Activated T-helper 2 cell treated with anti-CD3 and anti-CD28 coated beads, Interferon-gamma antibody, Interleukin-2, Interleukin-4, amounts not matched to agents 10 μg/mL and 5 μg/mL and 100 μg/mL, durations not matched to agents 14 hours and 24 hours and 36 hours (primary cell): ENCODE results near the gene NPPA. TPM values are rescaled to one million over a fixed set of nuclear protein-coding genes. Genes with fewer than 3 reads are reported as not detected.
"Not testable (repeated sequence)": the region's sequence is repeated elsewhere in the genome, so short reads cannot be mapped to it uniquely, and the experiment has no call there.

ENCODE experiments used
- DNase-seq: peaks from one replicate; pipeline ENCODE4 v3.0.0; 2021; ENCODE audit warnings: low spot score
- H3K27ac Mint-ChIP-seq: one replicate; pipeline ENCODE4 v1.8.0; 2021; ENCODE audit warnings: mixed read lengths
- H3K27me3 Mint-ChIP-seq: one replicate; pipeline ENCODE4 v1.8.0; 2021; ENCODE audit warnings: low read depth, mixed read lengths
- H3K36me3 Mint-ChIP-seq: one replicate; pipeline ENCODE4 v1.8.0; 2021; ENCODE audit warnings: low read depth, mixed read lengths
- H3K4me1 Mint-ChIP-seq: one replicate; pipeline ENCODE4 v1.8.0; 2021; ENCODE audit warnings: low read depth, mixed read lengths
- H3K4me3 Mint-ChIP-seq: one replicate; pipeline ENCODE4 v1.8.0; 2021; ENCODE audit warnings: low read depth, mild to moderate bottlenecking, moderate library complexity, mixed read lengths
- H3K9me3 Mint-ChIP-seq: one replicate; pipeline ENCODE4 v1.8.0; 2021; ENCODE audit warnings: mixed read lengths
- intact Hi-C: fragments of 100-400 bp; cut with micrococcal nuclease; formaldehyde crosslinking; loops from one replicate; pipeline ENCODE4 v1.15.1; 2023
- total RNA-seq: library from RNA; stranded (reverse); gene quantifications from 2 replicates; pipeline ENCODE4 v1.2.3, GENCODE V29; 2022

NPPA gene
- total RNA-seq, 1 donor from 2014 or later = not detected

DNA sequence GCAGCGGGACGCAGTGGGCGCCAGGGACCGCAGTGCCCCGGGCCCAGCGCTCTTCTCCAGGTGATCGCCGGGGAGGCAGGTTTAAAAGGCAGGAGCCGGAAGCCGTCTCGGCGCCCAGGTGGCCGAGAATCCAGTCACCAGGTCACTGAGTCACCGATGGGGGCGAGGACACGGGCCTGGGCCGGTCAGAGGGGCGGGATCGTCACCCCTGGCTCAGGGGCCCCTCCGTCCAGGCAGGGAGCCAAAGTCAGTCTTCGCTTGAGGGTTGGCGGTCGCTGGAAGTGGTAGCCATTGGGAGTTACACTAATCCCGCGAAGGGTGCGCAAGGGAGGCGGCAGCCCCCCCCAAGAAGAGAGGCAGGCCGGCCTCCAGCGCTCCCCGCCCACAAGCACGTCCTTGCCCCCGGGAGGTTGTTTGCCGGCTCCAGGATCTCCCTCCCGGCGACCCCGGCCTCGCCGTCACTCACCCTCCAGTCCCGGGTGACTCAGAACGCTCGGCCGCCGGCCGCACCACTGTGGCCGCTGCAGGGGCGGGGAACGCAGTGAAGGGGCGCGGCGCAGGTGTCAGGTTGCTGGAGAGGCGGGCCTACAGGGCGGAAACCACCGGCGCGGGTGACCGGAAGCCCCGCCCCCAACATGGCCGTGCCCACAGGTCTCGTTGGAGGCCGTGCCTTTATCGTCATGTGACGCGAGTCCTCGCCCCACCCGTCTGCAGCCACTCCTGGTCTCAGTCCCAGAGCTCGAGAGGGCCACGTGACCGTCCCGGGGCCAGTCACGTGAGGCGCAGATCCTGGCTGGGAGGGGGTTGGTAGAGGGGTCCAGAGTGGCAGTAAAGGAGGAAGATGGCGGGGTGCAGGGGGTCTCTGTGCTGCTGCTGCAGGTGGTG is 41.9 kb downstream of the NPPA start, which contains the start of the genes CLCN6 and MTHFR:
Gene CLCN6 (plus strand): TSS at position 770 of the 885 bp plus-strand sequence. CDS start 72 bp downstream, at position 842.
Gene MTHFR (minus strand): TSS at position 543 of the 885 bp plus-strand sequence. CDS start 2,848 bp downstream, outside the sequence.
- Mint-ChIP-seq H3K9me3 (no peaks in the 10 kb centered on the region), H3K4me1 (peaks cover 56% of the 10 kb centered on the region), H3K4me3 (peak within 1 kb of the TSS; percentile 90), H3K27ac (peak within 1 kb of the TSS; percentile 88), H3K27me3 (no peaks in the 10 kb centered on the region), H3K36me3 (peaks cover 41% of the 10 kb centered on the region)
- DNase-seq = peak; percentile 99
- intact Hi-C loops = loop anchor here (5.0 kb wide), 2 partner anchors 102 to 533 kb away; partner anchors contain the start of gene UBIAD1

DNA sequence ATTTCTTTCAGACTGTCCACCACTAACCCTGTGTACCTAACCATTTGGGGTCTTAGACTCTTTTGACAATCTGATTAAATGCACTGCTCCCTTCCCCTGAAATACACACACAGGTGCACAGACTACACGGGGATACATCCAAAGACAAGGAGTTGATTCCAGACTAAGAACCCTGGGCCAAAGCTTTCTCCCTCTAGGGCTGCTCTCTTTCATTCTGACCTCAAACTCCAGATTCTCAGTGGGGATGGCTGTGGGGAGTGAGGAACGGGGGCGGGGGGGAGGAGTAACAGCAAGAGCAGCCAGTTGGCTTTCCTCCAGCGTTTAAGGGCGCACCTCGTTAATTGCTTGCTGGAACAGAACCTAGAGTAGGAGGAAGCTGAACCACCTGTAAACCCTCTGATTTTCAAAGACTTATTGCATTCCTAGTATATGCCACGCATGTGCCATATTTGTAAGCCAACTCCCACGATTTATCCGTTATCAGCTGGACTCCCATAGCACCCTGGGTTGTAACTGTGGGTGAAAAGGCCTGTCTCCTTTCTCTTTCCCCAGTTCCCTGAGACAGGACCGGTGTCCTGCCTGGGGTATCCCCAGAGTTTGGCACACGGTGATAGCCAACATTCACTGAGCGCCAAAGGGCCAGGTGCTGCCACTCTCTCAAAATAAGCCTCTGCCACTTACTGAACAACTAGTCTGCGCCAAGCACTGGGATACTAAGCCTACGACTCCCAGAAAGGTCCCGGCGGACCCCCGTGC is 42.7 kb downstream of the NPPA start:
- H3K27me3 Mint-ChIP-seq = no peaks in the 10 kb centered on the region
- DNase-seq = no peak
- H3K27ac Mint-ChIP-seq = peak overlapping the region; percentile 88
- peaks cover 44% of the 10 kb centered on the region for H3K36me3 Mint-ChIP-seq
- intact Hi-C loops = loop anchor here (5.0 kb wide), 2 partner anchors 102 to 533 kb away; partner anchors contain the start of gene UBIAD1
- H3K4me1 Mint-ChIP-seq = peaks cover 54% of the 10 kb centered on the region
- peak overlapping the region; percentile 90 for H3K4me3 Mint-ChIP-seq
- H3K9me3 Mint-ChIP-seq = no peaks in the 10 kb centered on the region

DNA sequence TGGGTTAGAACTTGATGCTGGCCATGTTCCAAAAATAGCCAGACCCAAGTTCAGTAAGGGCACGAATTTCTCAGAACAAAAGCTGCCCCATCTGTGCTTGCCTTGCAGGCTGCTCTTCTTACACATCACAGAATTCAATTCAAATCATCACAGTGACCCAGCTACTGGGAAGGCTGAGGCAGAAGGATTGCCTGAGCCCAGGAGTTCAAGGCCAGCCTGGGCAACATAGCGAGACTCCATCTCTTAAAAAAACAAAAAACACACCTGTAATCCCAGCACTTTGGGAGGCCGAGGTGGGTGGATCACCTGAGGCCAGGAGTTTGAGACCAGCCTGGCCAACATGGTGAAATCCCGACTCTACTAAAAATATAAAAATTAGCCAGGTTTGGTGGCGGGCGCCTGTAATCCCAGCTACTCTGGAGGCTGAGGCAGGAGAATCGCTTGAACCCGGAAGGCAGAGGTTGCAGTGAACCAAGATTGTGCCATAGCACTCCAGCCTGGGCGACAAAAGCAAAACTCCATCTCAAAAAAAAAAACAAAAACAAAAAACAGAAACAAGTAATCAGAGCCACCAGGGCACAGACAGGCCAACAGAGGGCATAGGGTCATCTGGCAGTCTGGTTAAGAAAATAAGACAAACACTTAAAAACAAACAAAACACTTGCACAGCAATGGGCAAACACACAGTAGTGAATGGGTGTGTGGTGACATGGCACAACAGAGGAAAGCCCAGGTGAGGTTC is 43.5 kb downstream of the NPPA start:
- H3K4me1 Mint-ChIP-seq = peaks cover 46% of the 10 kb centered on the region
- H3K4me3 Mint-ChIP-seq = peak overlapping the region; percentile 90
- H3K27me3 Mint-ChIP-seq, DNase-seq, H3K9me3 Mint-ChIP-seq, intact Hi-C loops: not testable (repeated sequence)
- peaks cover 39% of the 10 kb centered on the region for H3K36me3 Mint-ChIP-seq
- H3K27ac Mint-ChIP-seq = peak overlapping the region; percentile 88

DNA sequence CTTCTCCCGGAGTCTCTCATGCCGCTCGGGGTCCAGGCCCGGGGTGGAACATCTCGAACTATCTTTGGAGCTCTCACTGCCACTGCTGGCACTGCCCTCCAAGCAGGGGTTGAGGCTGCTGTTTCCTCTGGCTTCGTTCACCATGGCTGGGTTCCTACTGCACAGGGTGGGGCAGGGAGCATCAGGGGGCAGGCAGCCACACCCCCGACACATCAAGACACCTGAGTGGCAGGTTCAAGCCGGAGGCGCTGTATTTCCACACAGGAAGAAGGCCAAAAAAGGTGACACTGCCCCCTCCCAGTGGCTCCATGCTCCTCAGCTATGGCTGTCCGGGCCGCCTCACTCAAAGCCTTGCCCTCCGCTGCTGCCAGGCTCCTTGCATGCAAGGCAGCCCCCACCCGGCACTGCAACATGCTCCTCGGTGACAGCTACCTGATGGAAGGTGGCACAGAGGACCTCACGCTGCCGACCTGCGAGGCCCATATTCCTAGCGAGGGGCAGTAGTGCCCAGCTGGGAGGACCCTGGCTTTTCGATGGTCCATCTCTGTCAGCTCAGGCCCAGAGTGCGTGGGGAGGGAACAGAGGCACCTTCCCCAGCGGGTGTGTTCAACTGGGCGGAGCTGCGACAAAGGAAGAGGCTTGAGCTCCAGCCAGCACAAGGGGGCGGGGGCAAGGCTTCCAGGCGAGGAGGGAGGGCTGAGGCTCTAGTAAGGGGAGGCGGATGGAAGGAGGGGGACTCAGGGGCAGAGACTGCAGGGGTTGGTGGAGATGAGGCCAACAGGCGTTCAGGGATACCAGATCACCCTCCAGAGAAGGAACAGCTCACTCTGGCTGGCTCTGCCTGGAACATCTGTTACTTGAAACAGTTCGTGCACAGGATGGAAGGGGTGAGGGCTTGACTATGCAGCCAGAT is 44.4 kb downstream of the NPPA start:
- Mint-ChIP-seq H3K4me3 (peak overlapping the region; percentile 83), H3K27me3 (no peaks in the 10 kb centered on the region), H3K9me3 (no peaks in the 10 kb centered on the region), H3K36me3 (peaks cover 36% of the 10 kb centered on the region), H3K27ac (peak overlapping the region; percentile 64), H3K4me1 (peaks cover 41% of the 10 kb centered on the region)
- peak; percentile 78 for DNase-seq
- intact Hi-C loops = no loop called here

DNA sequence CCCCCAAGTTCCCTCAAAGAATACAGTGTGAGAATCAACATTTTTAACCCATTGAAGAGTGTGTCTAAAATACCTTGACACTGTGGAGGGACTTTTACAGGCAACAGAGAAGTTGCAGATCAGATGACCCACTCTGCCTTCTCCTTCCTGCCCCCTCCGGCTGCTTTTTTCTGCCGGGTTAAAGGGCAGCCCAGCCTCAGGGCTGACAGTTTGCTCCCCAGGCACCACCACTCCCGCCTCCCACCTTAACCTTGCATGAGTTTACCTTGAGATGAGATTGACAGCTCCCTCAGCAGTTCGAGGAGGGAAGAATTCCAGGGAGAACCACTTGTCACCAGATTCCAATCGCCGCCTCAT is 45.0 kb downstream of the NPPA start:
- no peak for DNase-seq
- peak overlapping the region; percentile 18 for H3K27ac Mint-ChIP-seq
- peaks cover 31% of the 10 kb centered on the region for H3K36me3 Mint-ChIP-seq
- H3K4me3 Mint-ChIP-seq = peak overlapping the region; percentile 83
- peaks cover 36% of the 10 kb centered on the region for H3K4me1 Mint-ChIP-seq
- intact Hi-C loops = no loop called here
- H3K27me3 Mint-ChIP-seq = no peaks in the 10 kb centered on the region
- H3K9me3 Mint-ChIP-seq = no peaks in the 10 kb centered on the region

DNA sequence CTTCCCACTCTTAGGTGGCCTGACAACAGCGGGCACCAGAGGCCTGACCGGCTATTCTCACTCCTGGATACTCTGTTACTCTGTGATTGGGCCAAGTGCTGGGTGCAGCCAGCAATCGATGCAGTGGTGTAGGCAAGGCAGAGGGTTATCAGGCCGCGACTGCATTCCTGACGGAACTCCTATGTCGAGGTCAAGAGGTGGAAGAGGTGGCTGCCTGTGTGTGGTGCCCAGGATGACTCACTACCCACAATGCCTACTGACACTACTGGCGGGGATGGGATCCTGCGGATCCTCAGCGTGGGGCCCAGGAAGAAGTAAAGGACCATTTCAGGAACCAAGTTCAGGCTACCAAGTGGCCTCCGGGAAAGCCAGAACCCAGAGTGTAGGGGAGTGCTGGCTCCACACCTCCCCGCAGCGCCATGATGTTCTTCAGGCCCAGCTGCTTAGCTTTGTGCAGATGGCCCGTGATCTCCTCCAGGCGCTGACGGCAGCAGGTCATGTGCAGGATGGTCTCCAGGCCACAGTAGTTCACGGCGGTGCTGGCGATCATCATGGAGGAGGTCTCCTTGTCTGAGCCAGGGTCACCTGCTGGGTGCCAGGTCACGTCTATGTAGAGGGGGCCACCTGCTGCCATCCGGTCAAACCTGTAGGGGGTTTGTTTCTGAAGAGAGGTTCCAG is 46.7 kb downstream of the NPPA start:
- Mint-ChIP-seq H3K27me3 (no peaks in the 10 kb centered on the region), H3K9me3 (no peaks in the 10 kb centered on the region), H3K4me3 (no peak overlapping the region), H3K27ac (no peak overlapping the region), H3K4me1 (peaks cover 28% of the 10 kb centered on the region), H3K36me3 (peaks cover 34% of the 10 kb centered on the region)
- intact Hi-C loops = no loop called here
- DNase-seq = no peak

DNA sequence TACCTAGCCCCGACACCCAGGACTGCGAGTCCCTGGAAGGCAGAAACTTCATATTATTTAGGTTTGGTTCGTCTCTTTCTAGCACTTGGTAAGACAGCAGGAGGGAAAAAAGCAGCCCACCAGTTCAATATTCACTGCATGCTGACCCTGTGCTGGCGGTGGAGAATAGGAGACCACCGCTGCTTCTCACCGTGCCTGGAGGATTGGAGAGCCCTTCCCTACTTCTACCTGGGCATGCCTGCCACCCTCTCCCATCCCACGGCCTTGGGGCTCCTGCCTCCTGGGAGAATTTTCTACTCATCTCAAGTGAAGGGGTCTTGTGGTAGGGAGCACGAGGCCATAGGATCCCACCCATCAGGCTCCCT is 47.2 kb downstream of the NPPA start:
- Mint-ChIP-seq H3K36me3 (peaks cover 40% of the 10 kb centered on the region), H3K27me3 (no peaks in the 10 kb centered on the region), H3K27ac (no peak overlapping the region), H3K9me3 (no peaks in the 10 kb centered on the region), H3K4me1 (peaks cover 28% of the 10 kb centered on the region), H3K4me3 (no peak overlapping the region)
- intact Hi-C loops = no loop called here
- no peak for DNase-seq

DNA sequence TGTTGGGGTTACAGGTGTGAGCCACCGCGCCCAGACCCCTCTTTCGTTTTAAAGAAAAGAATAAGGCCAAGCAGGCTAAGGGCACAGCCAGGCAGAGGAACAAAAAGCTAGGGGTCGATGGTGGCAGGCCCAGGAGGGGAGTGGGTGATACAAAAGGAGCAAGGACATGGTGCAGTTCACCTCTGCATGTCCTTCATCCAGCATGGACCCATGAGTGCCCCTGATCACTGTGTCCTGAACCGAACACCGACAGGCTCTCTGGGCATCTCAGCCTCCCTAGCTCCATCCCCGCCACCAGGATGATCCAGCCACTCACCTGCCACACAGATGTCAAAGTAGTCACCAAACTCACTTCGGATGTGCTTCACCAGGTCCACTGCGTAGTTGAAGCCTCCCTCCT is 47.7 kb downstream of the NPPA start:
- Mint-ChIP-seq H3K4me1 (peaks cover 27% of the 10 kb centered on the region), H3K36me3 (peaks cover 44% of the 10 kb centered on the region)
- intact Hi-C loops = no loop called here

DNA sequence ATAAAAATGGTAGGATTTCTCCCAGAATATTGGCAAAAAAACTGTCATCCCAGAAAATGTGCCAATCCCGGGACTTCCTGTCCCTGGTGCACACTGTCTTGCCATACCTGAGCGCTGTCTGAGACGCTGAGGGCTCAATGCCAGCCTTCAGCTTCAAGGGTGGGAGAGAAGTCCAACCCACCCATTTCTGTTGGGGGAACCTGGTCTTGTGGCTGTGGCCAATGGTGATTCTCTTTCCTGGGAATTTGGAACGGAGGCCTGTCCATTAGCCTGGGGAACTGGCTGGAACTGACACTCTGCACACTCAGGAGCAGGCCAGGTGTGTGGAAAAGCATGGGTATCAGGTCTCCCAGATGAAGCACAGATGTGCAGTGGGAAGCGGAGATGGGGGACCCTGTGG is 48.5 kb downstream of the NPPA start:
- no peak for DNase-seq
- Mint-ChIP-seq H3K9me3 (no peaks in the 10 kb centered on the region), H3K4me3 (no peak overlapping the region), H3K36me3 (peaks cover 51% of the 10 kb centered on the region), H3K27me3 (no peaks in the 10 kb centered on the region), H3K4me1 (peaks cover 20% of the 10 kb centered on the region), H3K27ac (no peak overlapping the region)
- intact Hi-C loops = no loop called here

More for the DNA sequence above, 47.7 kb downstream of the NPPA start:
- H3K9me3 Mint-ChIP-seq = no peaks in the 10 kb centered on the region
- no peak for DNase-seq
- no peak overlapping the region for H3K27ac Mint-ChIP-seq
- no peaks in the 10 kb centered on the region for H3K27me3 Mint-ChIP-seq
- no peak overlapping the region for H3K4me3 Mint-ChIP-seq

DNA sequence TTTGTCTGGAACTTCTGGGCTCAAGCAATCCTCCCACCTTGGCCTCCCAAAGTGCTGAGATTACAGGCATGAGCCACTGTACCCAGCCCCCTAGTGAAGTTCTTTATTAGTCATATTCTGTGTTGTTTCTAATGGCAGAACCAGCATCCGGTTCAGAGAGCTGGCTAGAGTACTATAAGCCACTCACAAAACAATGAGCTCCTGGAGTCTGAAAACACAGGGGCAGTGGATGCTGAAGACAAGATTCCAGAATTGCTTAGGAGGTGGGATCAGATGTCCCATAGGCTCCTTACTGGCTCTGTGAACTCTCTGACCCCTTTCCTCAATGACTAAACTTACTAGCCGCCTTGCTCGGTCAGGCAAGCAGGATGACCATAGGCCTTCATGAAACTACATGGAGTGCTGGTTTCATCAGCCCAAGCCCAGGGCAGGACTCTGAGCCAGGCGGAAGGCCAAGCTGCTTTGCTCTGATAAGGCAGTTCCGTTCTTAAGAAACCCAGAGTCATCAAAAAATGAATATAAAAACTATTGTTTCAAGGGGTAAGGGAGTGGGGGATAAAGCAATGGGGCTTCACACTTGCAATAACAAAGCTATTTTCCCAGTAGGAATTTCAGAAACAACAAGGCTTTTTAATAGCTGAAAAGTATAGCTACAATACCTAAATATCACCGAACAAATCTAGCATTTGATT is 49.9 kb downstream of the NPPA start:
- Mint-ChIP-seq H3K27me3 (no peaks in the 10 kb centered on the region), H3K4me1 (peaks cover 7% of the 10 kb centered on the region), H3K36me3 (peaks cover 47% of the 10 kb centered on the region), H3K27ac (no peak overlapping the region), H3K9me3 (no peaks in the 10 kb centered on the region), H3K4me3 (no peak overlapping the region)
- DNase-seq = no peak
- intact Hi-C loops = no loop called here
